Measurements from ENCODE around the gene USP11. TPM values are rescaled to one million over a fixed set of nuclear protein-coding genes. Genes with fewer than 3 reads are reported as not detected.

Gene USP11
- total RNA-seq, 6 experiments from 2014 or later = 55.2 to 68.7 (median 62.8) TPM

- H3K4me3 Mint-ChIP-seq = no peak overlapping the region
- H3K27ac Mint-ChIP-seq = no peak overlapping the region
- DNase-seq = no peak
- peaks cover 3% of the 10 kb centered on the region for H3K27me3 Mint-ChIP-seq (ENCODE audit: insufficient read depth)
- TF ChIP-seq, protein P1, sequence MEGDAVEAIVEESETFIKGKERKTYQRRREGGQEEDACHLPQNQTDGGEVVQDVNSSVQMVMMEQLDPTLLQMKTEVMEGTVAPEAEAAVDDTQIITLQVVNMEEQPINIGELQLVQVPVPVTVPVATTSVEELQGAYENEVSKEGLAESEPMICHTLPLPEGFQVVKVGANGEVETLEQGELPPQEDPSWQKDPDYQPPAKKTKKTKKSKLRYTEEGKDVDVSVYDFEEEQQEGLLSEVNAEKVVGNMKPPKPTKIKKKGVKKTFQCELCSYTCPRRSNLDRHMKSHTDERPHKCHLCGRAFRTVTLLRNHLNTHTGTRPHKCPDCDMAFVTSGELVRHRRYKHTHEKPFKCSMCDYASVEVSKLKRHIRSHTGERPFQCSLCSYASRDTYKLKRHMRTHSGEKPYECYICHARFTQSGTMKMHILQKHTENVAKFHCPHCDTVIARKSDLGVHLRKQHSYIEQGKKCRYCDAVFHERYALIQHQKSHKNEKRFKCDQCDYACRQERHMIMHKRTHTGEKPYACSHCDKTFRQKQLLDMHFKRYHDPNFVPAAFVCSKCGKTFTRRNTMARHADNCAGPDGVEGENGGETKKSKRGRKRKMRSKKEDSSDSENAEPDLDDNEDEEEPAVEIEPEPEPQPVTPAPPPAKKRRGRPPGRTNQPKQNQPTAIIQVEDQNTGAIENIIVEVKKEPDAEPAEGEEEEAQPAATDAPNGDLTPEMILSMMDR (IDR thresholded peaks at IDR 0.05) = no peak
- peaks cover 12% of the 10 kb centered on the region for H3K4me1 Mint-ChIP-seq (ENCODE audit: low read depth)
- H3K9me3 Mint-ChIP-seq = no peaks in the 10 kb centered on the region
- H3K36me3 Mint-ChIP-seq (ENCODE audit: low read depth) = peaks cover 11% of the 10 kb centered on the region
Observed at GRCh38 chrX:47189906-47190305, 42.9 kb upstream of the USP11 start.

GRCh38 chrX:47190445-47191269, 42.2 kb upstream of the USP11 start:
- Mint-ChIP-seq H3K9me3 (no peaks in the 10 kb centered on the region), H3K36me3 (ENCODE audit: low read depth) (peaks cover 12% of the 10 kb centered on the region), H3K4me3 (peak overlapping the region; percentile 93), H3K27me3 (ENCODE audit: insufficient read depth) (peaks cover 3% of the 10 kb centered on the region), H3K4me1 (ENCODE audit: low read depth) (peaks cover 16% of the 10 kb centered on the region), H3K27ac (peak overlapping the region; percentile 75)
- TF ChIP-seq, protein P1 (IDR thresholded peaks at IDR 0.05) = no peak
- DNase-seq = peak; percentile 89

- Mint-ChIP-seq H3K27me3 (ENCODE audit: insufficient read depth) (peaks cover 1% of the 10 kb centered on the region), H3K4me3 (peak overlapping the region; percentile 93), H3K9me3 (no peaks in the 10 kb centered on the region), H3K36me3 (ENCODE audit: low read depth) (peaks cover 16% of the 10 kb centered on the region; the same call in 1 of the 2 replicates), H3K27ac (peak overlapping the region; percentile 75), H3K4me1 (ENCODE audit: low read depth) (peaks cover 23% of the 10 kb centered on the region)
- TF ChIP-seq, protein P1 (IDR thresholded peaks at IDR 0.05) = no peak
- no peak for DNase-seq
Observed at GRCh38 chrX:47191331-47191730, 41.5 kb upstream of the USP11 start.

GRCh38 chrX:47191806-47192401, 40.9 kb upstream of the USP11 start:
- Mint-ChIP-seq H3K27me3 (ENCODE audit: insufficient read depth) (peaks cover 1% of the 10 kb centered on the region), H3K4me3 (peak overlapping the region; percentile 93), H3K9me3 (no peaks in the 10 kb centered on the region), H3K36me3 (ENCODE audit: low read depth) (peaks cover 16% of the 10 kb centered on the region; the same call in 1 of the 2 replicates), H3K27ac (no peak overlapping the region), H3K4me1 (ENCODE audit: low read depth) (peaks cover 29% of the 10 kb centered on the region)
- DNase-seq = no peak
- TF ChIP-seq, protein P1 (IDR thresholded peaks at IDR 0.05) = no peak

DNA sequence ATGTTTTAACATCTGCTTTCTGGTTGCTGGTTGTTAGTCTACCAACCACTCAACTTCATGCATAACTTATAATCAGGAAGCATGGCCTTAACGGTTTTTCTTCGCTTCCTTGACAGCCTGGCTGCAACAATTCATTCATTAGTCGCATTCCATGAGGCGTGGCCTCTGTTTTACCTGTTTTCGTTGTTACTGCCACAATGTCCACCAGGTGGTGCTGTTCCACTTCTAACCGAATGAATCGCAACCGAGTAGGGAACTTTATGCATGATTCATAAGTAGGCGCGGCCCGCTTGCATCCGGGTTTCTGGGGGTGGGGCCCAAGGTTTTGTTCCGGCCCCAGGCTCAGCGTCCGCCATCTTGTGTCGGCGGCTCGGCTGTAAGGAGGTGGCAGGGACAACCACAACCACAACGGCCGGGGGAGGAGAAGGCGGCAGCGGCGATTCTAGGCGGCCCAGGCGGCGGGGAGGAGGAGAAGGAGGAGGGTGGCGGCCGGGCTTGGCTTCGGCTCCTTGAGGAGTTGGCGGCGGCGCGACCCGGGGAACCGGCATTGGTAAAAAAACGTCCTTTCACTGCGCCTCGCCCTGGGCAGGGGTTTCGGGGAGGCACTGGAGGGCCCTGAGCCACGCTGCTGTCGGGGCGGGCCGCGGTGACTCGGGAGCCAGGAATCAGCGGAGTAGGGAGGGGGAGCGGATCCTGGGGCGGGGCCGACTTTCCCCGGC, 39.2 kb upstream of the USP11 start, which contains the start of gene UBA1:
Gene UBA1 (plus strand): TSS at position 355 of the 719 bp plus-strand sequence. CDS start 4,974 bp downstream, outside the sequence.
- Mint-ChIP-seq H3K9me3 (no peaks in the 10 kb centered on the region), H3K4me1 (ENCODE audit: low read depth) (peaks cover 46% of the 10 kb centered on the region), H3K4me3 (peak within 1 kb of the TSS; percentile 97), H3K27ac (peak within 1 kb of the TSS; percentile 98), H3K36me3 (ENCODE audit: low read depth) (peaks cover 20% of the 10 kb centered on the region; the same call in 1 of the 2 replicates), H3K27me3 (ENCODE audit: insufficient read depth) (no peaks in the 10 kb centered on the region; the same call in none of the 2 replicates)
- TF ChIP-seq, protein P1 (IDR thresholded peaks at IDR 0.05) = peak; percentile 88
- DNase-seq = peak; percentile 87

Data from HFFc6 (cell line).